ENCODE measurements around the gene DNAJC22. TPM values are rescaled to one million over a fixed set of nuclear protein-coding genes. Genes with fewer than 3 reads are reported as not detected.

DNAJC22 gene
- total RNA-seq, 8 experiments from 2014 or later: 0.92 to 11.8 (median 1.9) TPM

DNA sequence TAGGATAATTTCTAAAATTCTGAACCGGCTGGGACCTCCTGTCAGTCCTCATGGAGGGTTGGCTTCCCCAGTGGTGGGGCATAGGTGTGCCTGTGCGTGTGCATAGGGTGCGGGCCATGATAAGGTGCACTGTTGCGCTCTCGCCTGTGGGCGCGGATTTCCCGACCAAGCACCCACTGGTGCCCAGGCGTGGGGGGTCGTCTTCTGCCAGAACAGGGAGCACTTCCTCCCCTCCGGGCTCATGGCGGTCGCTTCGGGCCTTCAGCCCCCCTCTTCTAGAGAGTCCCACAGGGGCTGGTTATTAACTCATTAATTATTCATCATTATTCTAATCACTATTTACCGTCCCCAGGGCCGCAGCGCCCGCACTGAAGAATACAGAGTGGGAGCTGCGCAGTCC, 12.5 kb upstream of the DNAJC22 start:
- ATAC-seq (replicated peaks in 6 of 8): no peak
- H3K27ac ChIP-seq: no peak overlapping the region
- in situ Hi-C loops (cut with MboI; ENCODE audit: low pct_unique_long_range_greater_than_20kb in 2 of 9, low sequenced_read_pairs in 9 of 9, unreplicated experiment in 9 of 9): no loop called here
- no peak overlapping the region for H3K4me3 ChIP-seq
- peaks cover 24 to 28% of the 10 kb centered on the region in 2 donors for H3K4me1 ChIP-seq (replicated peaks in 1 of 2)
- WGBS, 10 experiments: 20 to 69% (median 43%) methylated on average over 1 to 7 of the region's 19 CpGs; no CpG with 5 or more reads in 7 of the 10 experiments

DNA sequence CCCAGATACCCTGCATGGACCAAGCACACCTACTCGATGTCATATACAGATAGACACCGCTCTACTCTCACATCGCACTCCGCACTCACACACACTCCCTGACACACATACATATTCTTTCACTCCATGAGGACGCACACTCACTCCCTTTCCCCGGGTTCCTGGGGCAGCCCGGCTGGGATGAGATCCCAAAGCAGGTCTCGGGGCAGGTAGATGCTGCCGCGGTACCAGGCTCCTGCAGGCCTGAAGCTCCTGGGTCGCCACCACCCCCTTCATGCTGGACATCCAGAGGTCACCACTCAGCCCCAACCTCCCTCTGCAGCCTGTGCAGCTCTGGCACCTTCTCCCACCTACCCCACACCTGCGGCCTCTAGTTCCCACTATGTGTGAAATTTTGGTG, 12.0 kb upstream of the DNAJC22 start:
- no peak for ATAC-seq (replicated peaks in 6 of 8)
- in situ Hi-C loops (cut with MboI; ENCODE audit: low pct_unique_long_range_greater_than_20kb in 2 of 9, low sequenced_read_pairs in 9 of 9, unreplicated experiment in 9 of 9): no loop called here
- Histone ChIP-seq H3K4me3 (no peak overlapping the region), H3K4me1 (replicated peaks in 1 of 2) (peaks cover 28 to 32% of the 10 kb centered on the region in 2 donors), H3K27ac (no peak overlapping the region)
- 31 to 40% methylated on average over 1 to 3 of the region's 12 CpGs; no CpG with 5 or more reads in 8 of the 10 experiments for WGBS, 10 experiments

DNA sequence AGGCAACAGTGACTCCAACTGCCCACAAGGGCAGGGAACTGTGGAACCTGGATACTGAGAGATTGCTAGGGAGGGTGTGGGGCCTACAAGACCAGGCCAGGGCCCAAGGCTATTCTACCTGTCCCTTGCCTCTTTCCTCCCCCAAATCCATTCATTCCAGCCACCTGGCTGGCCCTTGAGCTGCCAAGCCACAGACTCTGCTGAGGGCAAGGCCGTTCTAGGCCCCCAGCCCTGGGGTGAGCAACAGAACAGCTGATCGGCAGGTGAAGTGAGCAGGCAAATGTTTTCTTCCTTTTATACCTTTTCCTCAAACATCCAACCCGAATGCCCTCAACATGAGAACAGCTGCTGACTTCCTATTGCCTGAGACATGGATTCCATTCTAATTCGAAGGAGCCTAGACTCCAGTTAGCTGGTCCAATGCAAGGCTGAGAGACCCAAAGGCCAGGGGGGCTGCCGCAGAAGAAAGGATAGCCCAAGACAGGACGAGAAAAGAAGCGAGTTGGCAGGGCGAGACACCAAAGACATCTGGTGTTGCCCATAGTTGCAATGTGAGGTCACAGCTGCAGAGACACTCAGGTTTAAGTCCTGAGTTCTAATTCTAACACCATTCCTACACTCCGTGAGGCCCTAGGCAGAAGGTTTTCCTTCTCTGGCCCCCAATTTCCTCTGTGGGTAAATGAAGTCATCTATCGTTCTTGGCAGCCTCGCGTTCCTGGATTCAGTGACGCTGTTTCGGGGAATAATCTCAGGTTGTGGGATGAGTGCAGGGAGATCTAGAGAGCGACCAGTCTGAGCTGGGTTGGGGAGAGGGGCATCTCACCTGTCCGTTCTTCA, 11.4 kb upstream of the DNAJC22 start:
- in situ Hi-C loops (cut with MboI; ENCODE audit: low pct_unique_long_range_greater_than_20kb in 2 of 9, low sequenced_read_pairs in 9 of 9, unreplicated experiment in 9 of 9): no loop called here
- 38 to 74% (median 54%) methylated on average over 1 to 15 of the region's 16 CpGs; no CpG with 5 or more reads in 1 of the 10 experiments for WGBS, 10 experiments
- H3K4me3 ChIP-seq: no peak overlapping the region
- no peak for ATAC-seq (replicated peaks in 6 of 8)
- H3K4me1 ChIP-seq (replicated peaks in 1 of 2): peaks cover 35 to 39% of the 10 kb centered on the region in 2 donors
- H3K27ac ChIP-seq: no peak overlapping the region

DNA sequence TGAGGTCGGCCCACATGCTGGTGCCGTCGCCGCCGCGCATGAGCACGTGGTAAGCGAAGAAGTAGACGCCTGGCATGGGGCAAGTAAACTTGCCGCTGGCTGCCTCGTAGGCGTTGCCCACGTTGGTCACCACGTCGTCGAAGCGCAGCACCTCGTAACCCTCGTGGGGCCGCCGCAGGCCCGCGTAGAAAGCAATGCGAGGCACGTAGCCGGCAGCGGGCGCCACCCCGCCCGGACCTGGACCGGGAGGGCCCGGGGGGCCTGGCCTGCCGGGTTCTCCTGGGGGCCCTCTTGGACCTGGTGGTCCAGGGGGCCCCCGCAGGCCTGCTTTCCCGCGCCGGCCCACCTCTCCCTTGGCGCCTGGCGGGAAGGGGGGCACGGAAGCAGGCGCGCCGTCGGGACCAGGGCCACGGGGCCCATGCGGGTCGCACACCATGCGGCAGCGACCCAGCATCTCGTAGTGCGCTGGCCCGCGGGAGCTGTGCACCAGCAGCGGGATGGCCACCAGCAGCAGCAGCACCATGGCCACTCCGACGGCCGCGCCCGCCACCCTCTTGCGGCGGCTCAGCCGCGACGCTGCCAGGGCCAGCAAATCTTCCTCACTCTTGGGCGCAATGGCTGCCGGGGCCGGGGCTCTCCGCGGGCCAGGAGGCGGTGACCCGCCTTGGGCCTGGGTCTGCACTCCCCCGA, 10.6 kb upstream of the DNAJC22 start:
- Histone ChIP-seq H3K4me1 (replicated peaks in 1 of 2) (peaks cover 43 to 46% of the 10 kb centered on the region in 2 donors), H3K27ac (no peak overlapping the region), H3K4me3 (peak overlapping the region; percentile 29 to 57 (median 40))
- no peak for ATAC-seq (replicated peaks in 6 of 8)
- 16 to 92% (median 27%) methylated on average over 3 to 11 of the region's 72 CpGs; no CpG with 5 or more reads in 6 of the 10 experiments for WGBS, 10 experiments
- in situ Hi-C loops (cut with MboI; ENCODE audit: low pct_unique_long_range_greater_than_20kb in 2 of 9, low sequenced_read_pairs in 9 of 9, unreplicated experiment in 9 of 9): no loop called here

DNA sequence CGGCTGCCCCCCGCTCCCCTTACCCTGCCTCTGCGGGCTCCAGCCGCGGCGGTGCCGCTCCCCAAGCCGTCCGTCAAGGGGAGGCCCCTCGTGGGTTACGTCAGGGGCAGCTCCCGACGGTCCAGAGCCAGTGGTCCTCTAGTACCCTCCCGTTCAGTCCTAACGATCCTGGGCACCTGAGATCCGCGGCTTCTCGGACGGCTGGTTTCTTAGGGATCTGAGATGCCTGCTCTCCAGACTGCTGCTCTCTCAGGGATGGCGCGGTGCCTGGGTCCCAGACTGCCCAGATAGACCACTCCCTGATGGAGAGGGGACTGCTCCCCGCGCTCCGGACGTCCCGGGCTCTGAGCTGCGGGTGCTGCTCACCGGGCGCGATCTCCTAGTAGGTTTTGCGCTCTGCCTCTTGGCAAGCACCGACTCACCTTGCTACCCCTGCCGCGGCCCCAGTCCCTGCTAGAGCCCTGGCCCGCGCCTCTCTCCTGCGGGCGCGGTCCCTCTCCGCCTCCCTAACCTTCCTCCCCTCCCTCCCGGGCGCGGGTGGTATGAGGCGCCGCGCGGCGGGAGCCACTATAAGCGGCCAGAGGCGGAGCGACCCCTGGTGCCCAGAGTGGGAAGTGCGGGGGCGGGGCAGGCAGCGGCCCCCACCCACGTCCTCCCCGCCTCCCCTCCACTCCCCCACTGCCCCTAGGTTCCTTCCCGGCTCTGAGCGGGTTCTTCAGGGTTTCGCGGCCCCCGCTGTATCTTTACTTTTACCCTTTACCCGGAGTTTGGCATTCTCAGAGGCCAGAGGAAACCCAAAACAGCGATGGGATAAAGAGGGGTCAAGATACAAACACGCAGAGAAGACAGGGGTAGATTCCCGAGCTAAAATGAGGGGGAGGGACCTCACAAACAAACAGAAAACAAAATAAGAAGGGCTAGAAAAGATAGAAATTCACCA, 9.8 kb upstream of the DNAJC22 start, which contains the start of gene C1QL4:
Gene C1QL4, minus strand, starts transcription at position 544 of the 940 bp plus-strand sequence. CDS start 711 bp downstream, outside the sequence.
- peak; percentile 68 to 88 (median 71) for ATAC-seq (replicated peaks in 6 of 8)
- in situ Hi-C loops (cut with MboI; ENCODE audit: low pct_unique_long_range_greater_than_20kb in 2 of 9, low sequenced_read_pairs in 9 of 9, unreplicated experiment in 9 of 9): no loop called here
- H3K4me3 ChIP-seq: peak within 1 kb of the TSS; percentile 29 to 57 (median 40)
- H3K27ac ChIP-seq: no peak within 1 kb of the TSS
- H3K4me1 ChIP-seq (replicated peaks in 1 of 2): peaks cover 48% of the 10 kb centered on the region in 2 donors
- WGBS, 10 experiments: 0 to 40% (median 5%) methylated on average over 1 to 11 of the region's 65 CpGs; no CpG with 5 or more reads in 3 of the 10 experiments

DNA sequence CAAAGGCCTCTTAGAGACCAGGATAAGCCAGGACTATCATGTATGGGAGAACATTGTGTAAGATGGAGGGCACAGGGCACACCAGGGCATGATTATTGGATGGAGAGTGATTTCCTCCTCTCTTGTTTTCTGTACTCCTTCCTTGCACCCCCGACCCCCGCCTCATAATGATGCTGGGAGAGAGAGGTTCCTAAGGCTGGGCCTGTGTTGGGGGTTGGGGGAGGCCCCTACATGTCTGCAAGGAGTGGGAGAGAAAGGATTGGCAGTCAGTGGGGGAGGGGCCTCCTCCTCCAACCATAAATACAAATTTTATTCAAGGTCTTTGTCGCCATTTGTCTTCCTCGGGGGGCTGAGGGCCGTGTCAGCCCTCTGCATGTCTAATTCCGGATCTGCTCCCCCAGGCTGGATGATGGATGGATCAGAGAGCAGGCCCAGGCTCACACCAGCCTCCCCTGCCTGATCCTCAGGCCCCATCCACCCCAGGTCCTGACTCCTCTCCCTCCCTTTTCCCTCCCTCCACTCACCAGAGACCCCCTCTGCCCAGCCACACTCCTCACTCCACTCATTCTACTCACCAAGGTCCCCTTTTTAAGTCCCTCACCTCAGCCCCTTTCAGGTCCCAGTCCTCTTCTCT, 7.7 kb upstream of the DNAJC22 start:
- H3K4me1 ChIP-seq (replicated peaks in 1 of 2): peaks cover 56 to 57% of the 10 kb centered on the region in 2 donors
- in situ Hi-C loops (cut with MboI; ENCODE audit: low pct_unique_long_range_greater_than_20kb in 2 of 9, low sequenced_read_pairs in 9 of 9, unreplicated experiment in 9 of 9): no loop called here
- peak in 2 of 8 experiments; percentile 2 to 5 for ATAC-seq (replicated peaks in 6 of 8)
- WGBS, 10 experiments: 7 to 36% methylated on average over 2 of the region's 6 CpGs; no CpG with 5 or more reads in 8 of the 10 experiments
- H3K27ac ChIP-seq: peak overlapping the region; percentile 71 to 79
- H3K4me3 ChIP-seq: no peak overlapping the region

DNA sequence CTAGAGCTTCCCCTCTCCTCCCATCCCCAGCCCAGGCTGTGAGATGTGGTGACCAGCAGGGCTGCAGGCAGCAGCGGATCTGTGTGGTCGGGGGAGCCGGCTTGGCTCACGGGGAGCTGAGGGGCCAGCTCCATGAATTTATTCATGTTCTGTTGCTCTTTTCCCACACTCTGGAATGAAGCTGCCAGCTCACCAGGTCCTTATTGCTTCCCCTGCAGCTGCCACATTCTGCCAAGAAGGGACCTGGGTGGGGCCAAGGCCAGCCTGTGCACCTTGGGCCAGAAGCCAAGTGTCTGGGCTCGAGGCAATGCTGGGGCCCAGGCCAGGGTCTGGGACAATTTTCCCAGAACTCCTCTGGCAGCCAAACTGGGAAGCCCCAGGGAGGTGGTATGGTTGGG, 7.2 kb upstream of the DNAJC22 start:
- in situ Hi-C loops (cut with MboI; ENCODE audit: low pct_unique_long_range_greater_than_20kb in 2 of 9, low sequenced_read_pairs in 9 of 9, unreplicated experiment in 9 of 9): no loop called here
- 27 to 47% methylated on average over 2 to 3 of the region's 5 CpGs; no CpG with 5 or more reads in 8 of the 10 experiments for WGBS, 10 experiments
- peaks cover 62% of the 10 kb centered on the region in 2 donors for H3K4me1 ChIP-seq (replicated peaks in 1 of 2)
- H3K4me3 ChIP-seq: no peak overlapping the region
- peak in 1 of 8 experiments; percentile 4 for ATAC-seq (replicated peaks in 6 of 8)
- H3K27ac ChIP-seq: peak overlapping the region; percentile 71 to 79

DNA sequence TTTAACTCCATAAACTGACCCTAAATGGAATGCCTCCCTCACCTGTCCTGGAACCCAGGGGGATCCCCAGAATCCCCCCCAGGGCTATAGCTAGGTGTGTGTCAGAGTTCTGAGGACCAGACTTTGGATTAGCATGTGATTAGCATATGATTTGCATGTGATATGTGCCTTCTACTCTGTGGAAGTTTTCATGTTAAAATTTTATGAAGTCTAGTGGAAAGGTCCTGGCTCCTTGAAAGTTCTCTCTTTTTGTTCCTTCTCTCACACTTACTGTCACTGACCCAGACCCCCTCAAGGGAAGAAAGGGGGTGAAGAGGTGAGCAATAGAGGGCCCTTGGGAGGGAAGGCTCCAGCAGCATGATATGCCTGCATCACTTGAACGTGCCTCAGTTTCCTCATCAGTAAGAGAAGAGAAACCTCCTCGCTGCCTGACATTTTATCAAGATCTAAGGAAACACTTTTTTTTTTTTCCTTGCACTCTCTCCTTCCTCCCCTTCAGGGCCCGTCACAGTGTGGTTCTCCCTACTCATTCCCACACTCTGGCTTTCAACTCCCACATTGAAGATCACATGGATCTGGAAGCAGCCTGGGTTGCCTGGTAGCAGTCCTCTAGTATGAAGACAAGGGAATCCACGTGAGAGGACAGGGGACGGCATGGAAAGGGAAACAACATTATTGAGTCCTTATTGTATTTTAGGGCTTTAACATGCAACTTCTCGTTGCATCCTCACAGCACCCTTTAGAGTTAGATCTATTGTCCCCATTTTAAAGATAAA, 6.4 kb upstream of the DNAJC22 start:
- ATAC-seq (replicated peaks in 6 of 8): no peak
- no peak overlapping the region for H3K27ac ChIP-seq
- in situ Hi-C loops (cut with MboI; ENCODE audit: low pct_unique_long_range_greater_than_20kb in 2 of 9, low sequenced_read_pairs in 9 of 9, unreplicated experiment in 9 of 9): loop anchor here in 1 of 9 experiments (10.0 kb wide), 1 partner anchor 55 kb away; no protein-coding TSS in a partner anchor
- WGBS, 10 experiments: 20 to 80% (median 54%) methylated on average over 2 to 6 of the region's 6 CpGs
- H3K4me1 ChIP-seq (replicated peaks in 1 of 2): peaks cover 69 to 70% of the 10 kb centered on the region in 2 donors
- H3K4me3 ChIP-seq: no peak overlapping the region

DNA sequence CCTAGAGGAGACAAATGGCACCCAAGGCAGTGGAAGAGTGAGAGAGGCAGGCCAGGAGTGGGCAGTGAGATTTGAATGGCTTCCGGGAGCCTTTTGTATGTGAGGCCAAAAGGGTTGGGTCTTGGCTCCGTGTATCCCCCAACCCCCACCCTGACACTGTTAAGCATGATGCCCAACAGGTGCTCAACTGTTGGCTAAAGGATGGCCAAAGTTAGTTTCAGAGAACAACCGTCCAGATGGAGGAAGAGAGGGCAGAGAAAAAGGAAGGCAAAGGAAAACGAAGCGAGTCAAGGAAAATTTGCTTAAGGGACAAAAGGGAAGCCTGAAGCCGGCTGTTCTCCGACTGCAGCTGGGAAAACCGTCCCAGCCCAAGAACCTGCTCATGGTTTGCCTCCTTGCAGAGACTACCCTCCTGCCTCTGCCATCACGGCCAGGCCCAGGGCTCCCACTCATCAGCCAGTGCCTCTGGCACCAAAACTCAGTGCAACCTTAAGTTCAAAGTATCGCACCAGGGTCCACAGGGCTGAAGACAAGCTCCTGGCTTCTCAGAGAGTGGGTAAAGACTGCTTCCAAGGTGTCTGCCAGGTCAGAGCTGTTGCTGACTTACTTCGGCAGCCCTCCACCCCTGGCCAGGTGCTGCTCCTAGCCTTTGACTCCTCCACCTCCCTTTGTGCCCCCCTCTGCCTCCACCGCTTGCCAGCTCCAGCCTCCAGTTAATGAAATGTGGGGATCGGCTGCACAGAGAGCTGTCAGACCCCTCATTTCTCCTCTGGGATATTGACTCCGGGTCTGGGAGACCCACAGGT, 5.5 kb upstream of the DNAJC22 start:
- H3K4me1 ChIP-seq (replicated peaks in 1 of 2): peaks cover 76 to 79% of the 10 kb centered on the region in 2 donors
- H3K4me3 ChIP-seq: peak overlapping the region in 3 of 5 donors; percentile 17 to 38 (median 34)
- 21 to 100% (median 61%) methylated on average over 1 to 12 of the region's 14 CpGs; no CpG with 5 or more reads in 4 of the 10 experiments for WGBS, 10 experiments
- in situ Hi-C loops (cut with MboI; ENCODE audit: low pct_unique_long_range_greater_than_20kb in 2 of 9, low sequenced_read_pairs in 9 of 9, unreplicated experiment in 9 of 9): loop anchor here in 1 of 9 experiments (10.0 kb wide), 1 partner anchor 56 kb away; no protein-coding TSS in a partner anchor
- ATAC-seq (replicated peaks in 6 of 8): no peak
- peak overlapping the region; percentile 70 to 86 for H3K27ac ChIP-seq

DNA sequence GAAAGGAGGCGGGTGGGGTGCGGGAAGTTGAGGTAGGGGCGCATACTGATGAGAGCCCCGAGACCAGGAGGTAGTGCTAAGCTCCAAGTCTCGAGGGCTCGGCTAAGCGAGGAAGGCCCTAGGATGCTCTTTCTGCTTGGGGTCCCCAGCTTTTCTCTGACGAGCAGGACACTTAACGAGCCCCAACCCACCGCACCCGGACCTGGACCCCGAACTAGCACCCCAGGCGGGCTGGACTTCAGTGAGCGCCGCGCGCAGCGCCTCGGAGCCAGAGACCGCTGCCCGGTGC, 5.0 kb upstream of the DNAJC22 start:
- in situ Hi-C loops (cut with MboI; ENCODE audit: low pct_unique_long_range_greater_than_20kb in 2 of 9, low sequenced_read_pairs in 9 of 9, unreplicated experiment in 9 of 9): loop anchor here in 1 of 9 experiments (10.0 kb wide), 1 partner anchor 57 kb away; no protein-coding TSS in a partner anchor
- ATAC-seq (replicated peaks in 6 of 8): no peak
- Histone ChIP-seq H3K4me3 (peak overlapping the region; percentile 14 to 38 (median 20)), H3K27ac (peak overlapping the region; percentile 70 to 86), H3K4me1 (replicated peaks in 1 of 2) (peaks cover 81 to 85% of the 10 kb centered on the region in 2 donors)
- 0 to 47% (median 8%) methylated on average over 1 to 8 of the region's 21 CpGs; no CpG with 5 or more reads in 4 of the 10 experiments for WGBS, 10 experiments

Measured in motor neuron (in vitro differentiated cells).